Suppressor macrophage treated with lipopolysaccharide for 4 hours (primary cell): Measurements from ENCODE around the gene CRELD2.

Experiments
- DNase-seq: peaks from one replicate; pipeline ENCODE4 v3.0.0-alpha.2; 2020

CRELD2 gene

DNA sequence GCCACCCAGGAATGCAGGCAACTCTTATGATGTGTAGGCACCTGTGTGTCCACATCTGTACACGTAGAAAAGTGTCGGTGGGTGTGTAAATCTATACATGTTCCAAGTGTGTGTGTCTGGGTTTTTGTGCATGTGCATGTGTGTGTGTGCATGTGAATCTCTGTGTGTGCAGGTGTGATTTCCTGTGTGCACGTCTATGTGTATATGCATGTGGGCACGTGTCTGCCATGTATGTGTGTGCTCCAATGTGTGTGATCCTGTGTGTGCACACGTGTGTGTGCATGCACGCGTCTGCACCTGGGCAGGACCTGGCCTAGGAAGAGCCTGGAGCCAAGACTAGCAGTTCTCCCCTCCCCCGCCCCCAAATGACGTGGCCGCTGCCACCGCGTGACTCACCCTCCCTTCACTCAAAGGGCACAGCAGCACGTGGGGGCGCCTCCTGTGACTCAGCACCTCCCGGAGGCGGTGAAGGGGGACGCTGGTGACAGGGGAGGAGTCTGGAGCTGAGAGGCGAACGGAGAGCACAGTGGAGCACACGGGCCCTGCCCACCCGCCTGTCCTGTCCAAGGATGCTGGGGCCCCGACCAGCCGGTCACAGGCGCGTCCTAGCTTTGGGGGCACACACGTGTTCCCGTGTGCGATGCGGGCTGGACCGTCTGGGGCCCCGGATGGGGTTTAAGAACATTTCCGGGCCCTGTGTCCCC, 52.2 kb downstream of the CRELD2 start:
- peak; percentile 99 for DNase-seq

DNA sequence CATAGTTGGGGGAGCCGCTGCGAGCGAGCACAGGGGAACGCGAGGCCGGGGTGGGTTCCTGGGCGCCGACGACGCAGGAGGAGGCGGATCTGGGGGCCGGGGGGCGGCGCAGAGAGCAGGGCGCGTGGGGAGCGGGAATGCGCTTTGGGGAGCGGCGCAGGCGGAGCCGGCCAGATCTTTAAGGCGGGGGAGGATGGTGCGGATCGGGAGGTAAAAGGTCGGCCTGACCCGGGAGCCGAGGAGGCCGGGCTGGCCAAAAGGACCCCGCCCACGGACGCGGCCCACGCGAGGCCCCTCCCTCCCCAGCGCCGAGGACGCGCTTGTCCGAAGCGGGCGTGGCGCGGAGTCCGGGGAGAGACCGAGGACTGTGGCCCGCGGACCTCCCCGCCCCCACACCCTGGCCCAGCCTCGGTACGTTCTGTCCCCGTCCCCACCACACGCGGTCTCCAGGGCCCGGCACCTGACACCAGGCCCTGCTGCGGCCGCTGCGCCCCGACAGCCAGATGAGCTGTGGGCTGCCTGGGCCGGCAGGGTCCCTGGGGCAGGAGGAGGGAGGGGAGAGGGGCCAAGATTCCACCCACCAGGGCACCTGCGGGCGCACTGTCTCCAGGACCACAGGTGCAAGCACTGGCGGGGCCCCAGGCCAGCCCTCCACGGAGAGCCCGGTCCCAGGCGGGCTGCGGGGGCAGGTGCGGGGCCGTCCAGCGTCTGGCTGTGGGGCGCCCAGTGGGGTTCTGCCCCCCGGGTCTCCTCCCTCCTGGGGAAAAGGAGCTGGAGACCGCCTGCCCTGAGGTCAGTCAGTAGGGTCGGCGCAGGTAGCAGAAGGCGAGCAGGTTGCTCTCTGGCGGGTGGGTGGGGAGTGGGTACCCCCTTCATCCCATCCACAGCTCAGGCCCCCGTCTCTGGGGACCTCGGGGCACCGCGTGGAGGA, 53.1 kb downstream of the CRELD2 start:
- peak; percentile 95 for DNase-seq

DNA sequence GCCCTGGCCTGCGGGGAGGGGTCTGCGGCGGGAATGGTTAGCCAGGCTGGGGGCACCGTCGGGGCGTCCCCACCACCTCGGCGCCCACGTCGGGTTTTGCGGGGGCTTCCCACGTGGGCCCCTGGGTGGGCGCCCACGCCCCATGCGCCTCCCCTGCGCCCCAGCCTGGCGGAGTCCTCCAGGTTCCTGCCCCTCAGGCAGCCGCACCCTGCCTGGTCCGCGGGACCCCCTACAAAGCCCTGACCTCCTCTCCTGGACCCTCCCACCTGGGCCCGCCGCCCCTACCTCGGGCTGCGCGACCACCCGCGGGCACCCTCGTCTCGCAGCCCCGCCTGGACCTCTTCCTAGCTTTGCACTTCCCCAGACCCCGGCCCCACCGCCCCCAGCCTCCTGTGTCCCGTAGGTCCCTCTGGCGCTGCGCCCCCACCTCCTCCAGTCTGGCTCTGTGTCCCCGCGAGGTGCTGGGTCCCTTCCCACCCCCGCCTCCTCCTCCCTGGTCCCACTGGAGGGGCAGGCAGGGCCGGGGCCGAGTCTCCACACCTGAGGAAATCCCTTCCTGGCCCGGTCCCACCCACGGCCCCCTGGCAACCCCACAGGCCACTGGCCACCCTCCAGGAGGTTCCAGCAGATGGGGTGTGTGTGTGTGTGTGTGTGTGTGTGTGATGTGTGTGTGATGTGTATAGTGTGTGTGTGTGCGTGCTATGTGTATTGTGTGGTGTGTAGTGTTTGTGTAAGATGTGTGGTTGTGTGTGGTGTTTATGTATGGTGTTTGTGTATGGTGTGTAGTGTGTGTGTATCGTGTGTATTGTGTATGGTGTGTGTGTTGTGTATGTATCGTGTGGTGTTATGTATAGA, 54.0 kb downstream of the CRELD2 start:
- DNase-seq: peak; percentile 6

DNA sequence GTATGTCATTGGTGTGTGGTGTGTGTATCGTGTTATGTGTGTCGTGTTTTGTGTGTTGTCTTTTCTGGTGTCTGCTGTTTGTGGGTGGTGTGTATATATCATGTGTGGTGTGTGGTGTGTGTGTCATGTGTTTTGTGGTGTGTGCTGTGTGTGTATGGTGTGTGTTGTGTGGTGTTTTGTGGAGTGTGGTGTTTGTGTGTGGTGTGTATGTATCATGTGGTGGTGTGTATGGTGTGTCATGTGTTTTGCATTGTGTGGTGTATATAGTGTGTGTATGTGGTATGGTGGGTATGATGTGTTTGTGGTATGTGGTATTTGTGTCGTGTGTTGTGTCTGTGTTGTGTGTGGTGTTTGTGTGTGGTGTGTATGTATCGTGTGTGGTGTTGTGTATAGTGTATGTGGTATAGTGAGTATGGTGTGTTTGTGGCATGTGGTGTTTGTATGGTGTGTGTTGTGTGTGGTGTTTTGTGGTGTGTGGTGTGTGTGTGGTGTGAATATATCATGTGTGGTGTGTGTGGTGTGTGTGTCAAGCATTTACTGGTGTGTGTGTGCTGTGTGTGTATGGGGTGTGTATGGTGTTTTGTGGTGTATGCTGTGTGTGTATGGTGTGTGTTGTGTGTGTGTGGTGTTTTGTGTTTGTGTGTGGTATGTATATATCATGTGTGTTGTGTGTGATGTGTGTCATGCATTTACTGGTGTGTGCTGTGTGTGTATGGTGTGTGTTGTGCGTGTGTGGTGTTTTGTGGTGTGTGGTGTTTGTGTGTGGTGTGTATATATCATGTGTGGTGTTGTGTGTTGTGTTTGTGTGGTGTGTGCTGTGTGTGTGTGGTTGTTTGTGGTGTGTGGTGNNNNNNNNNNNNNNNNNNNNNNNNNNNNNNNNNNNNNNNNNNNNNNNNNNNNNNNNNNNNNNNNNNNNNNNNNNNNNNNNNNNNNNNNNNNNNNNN, 54.9 kb downstream of the CRELD2 start:
- no peak for DNase-seq

DNA sequence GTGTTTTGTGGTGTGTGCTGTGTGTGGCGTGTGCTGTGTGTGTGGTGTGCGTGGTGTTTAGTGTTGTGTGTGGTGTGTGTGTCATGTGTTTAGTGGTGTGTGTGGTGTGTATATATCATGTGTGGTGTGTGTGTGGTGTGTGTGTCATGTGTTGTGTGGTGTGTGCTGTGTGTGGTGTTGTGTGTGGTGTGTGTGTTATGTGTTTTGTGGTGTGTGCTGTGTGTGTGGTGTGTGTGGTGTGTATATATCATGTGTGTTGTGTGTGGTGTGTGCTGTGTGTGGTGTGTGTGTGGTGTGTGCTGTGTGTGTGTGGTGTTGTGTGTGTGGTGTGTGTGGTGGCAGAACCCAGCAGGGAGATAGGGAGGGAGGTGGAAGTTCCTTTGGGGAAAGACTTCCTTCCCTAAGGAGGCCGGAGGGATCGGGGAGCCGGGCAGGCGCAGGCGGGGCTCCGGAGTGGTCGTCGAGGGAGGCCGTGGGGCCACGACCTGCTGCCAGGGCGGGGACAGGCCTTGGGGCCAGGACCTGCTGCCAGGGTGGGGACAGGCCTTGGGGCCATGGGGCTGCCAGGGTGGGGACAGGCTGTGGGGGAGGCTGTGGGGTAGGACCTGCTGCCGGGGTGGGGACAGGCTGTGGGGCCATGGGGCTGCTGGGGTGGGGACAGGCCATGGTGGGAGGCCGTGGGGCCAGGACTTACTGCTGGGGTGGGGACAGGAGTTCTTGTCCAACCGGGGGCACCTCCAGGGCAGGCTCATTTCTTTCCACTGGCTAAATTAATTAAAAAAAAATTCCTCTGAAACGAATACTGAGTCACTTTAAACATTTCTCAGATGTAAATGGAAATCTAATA, 57.3 kb downstream of the CRELD2 start:
- peak; percentile 41 for DNase-seq

DNA sequence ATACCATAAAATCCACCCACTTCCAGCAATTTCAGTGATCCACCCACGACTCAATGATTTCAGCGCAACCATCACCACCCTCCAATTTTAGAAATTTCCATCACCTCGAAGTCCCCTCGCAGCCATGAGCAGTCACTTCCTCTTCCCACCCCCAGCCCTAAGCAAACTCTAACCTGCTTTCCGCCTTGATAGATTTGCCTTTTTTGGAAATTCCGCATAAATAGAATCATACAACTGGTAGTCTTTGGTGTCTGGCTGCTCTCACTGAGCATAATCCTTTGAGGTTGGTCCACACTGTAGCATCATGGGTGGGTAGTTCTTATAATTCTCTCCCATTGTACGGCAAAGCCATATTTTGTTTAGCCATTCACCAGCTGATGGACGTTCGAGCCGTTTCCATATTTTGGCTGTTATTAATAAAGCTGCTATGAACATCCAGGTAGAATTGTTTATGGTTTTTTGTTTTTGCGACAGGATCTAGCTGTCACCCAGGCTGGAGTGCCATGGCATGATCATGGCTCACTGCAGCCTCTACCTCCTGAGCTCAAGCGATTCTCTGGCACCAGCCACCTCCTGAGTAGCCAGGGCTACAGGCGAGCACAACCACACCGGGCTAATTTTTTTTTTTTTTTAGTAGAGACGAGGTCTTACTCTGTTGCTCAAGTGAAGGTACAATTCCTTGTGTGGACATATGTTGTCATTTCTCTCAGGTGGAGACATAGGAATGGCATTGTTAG, 58.2 kb downstream of the CRELD2 start:
- DNase-seq: peak; percentile 80
